NCI-H510A (cell line): ENCODE data around the gene MYL6.
A peak's percentile ranks its signal among the peaks of the same experiment; 100 is the strongest.
"Not testable (repeated sequence)": the region's sequence is repeated elsewhere in the genome, so short reads cannot be mapped to it uniquely, and the experiment has no call there.

Experiments used
- DNase-seq: peaks from one replicate; lab custom pipeline; 2025; lab: John Stamatoyannopoulos, UW

The MYL6 gene

DNA sequence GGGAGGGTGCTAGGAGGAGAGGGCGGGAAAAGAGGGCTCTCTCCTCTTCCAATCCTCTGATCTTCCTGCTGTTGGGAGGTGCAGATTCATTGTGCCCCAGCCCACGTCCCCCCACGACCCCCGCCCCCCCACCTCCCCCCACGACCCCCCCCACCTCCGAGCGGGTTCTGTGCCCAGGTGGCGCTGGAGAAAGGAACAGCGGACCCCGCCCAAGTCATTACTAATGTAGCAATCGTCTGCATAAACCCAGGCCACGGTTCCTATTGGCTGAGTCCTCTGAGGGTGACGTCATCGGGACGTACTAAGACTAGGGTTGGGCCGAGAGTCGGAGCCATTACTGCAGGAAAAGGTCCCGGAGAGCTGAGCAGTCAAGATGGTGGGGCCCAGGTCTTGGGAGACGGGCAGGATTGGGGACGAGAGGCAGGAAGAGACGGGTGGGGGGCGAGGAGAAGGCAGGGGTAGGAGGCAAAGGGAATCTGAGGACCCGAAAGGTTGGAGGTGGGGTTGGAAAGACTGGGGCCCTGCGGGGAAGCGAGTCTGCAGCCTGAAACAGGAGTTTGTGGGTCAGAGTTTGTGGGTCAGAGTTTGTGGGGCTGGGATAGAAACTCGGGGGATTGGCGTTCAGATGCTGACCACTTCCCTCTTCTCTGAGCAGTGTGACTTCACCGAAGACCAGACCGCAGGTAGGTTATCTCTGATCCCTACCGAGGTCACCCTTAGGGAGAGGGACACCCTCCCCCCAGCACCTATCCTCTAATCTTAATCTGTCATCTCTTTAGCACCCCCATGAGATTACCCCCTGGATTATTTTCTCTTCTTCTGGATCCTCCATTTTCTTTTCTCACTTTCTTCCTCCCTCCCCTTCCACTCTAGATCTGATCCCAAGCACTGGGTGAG lies at the start of gene MYL6:
MYL6 (plus strand) TSS at position 331 of the 897 bp plus-strand sequence; CDS start at position 374, 43 bp downstream.
- DNase-seq, result peak; percentile 97

DNA sequence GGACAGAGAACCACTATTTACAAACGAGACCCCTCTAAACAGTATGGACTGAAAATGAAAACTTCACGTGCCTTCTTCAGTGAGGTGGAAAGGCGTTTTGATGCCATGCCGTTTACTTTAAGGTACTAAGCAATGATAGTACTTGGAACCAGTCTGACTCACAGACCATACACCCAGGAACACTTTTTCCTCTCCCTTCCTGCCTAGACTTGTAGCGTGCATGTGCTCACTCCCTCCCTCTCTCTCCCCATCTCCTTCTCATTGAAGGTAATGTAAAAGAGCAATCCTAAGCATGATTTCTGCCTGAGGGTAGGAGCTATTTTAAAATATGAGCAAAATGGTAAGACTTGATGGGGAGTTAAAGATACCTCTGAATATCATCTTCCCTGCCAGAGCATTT lies 47.6 kb upstream of the MYL6 start:
- no peak for DNase-seq

DNA sequence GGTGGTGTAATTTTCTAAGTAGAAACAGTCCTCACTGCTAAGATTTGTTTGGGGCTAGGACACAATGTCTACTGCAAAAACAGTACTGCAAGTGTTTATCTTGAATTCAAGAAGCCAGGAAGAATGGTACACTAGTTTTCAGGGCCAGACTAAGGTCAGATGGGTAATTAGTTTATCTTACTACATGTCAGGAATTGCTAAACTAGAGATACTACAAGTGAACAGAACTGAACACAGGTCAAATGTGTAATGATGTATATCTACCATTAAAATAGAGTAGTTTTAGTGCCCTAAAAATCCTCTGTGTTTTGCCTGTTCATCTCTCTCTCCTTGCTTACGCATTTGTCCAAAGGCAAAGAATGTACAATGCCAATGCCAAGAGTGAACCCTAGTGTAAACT lies 44.1 kb upstream of the MYL6 start:
- no peak for DNase-seq

GRCh38 chr12:56115329-56115728 lies 42.8 kb upstream of the MYL6 start:
- DNase-seq, result no peak

GRCh38 chr12:56116267-56117081 lies 41.7 kb upstream of the MYL6 start, which contains the start of gene RPL41:
RPL41 (plus strand) TSS chr12:56116633.
- peak; percentile 80 for DNase-seq

- not testable (repeated sequence) for DNase-seq
Observed at GRCh38 chr12:56117082-56117706, 41.0 kb upstream of the MYL6 start.

- peak; percentile 98 for DNase-seq
Observed at GRCh38 chr12:56117778-56118687, 40.1 kb upstream of the MYL6 start, which contains the start of gene ZC3H10. ZC3H10 (plus strand) TSS chr12:56118266; CDS start chr12:56120563, 2,297 bp downstream.

DNA sequence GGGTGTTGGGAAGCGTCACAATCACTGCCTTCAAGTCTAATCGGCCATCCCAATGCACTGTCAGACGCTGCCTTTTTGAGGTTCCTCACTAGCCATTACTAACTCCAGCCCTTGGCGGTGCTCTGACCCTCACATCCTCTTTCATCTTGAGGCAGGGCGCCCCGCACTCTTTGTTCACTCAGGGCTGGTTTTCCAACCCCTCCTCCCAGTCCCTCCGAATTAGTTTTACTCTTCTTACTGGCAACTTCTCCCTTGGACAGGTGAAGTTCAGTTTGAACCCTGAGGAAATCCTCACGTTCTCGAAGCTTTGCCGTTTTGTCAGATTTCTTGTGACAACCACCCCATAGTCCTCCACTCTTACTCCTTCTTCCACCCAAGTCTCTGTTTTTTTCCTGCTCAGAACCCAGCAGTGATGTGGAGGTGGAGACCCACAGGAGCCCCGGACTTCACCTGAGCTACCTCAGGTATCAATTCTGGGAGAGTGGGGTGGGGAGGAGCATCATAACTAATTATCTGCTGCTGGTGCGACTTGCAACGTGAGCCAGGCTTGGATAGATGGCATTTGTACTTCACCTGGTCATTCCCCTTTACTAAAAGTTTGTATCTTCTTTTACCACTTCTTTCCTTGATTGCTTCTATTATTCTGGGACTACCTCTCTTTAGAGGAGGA lies 39.3 kb upstream of the MYL6 start:
- DNase-seq, result no peak

DNA sequence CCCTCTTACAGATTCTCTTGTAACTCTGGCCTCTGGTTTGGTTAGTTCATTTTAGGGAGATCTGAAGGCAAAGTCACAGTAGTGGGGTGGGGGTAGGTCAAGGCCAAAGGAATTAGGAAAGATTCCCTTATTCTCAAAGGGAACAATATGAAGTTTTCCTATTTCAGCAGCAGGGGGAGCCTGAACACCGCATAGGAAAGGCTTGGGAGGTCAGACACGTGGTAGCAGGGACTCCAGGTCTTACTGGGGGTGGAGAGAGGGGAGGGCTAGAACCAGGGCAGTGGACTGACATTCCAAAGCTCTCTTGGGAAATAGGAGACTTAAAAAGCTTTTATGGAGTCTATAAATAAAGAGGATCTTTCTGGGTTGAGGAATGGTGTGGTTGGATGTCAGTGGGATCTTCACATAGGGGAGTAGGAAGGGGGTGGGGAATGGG lies 38.8 kb upstream of the MYL6 start:
- peak; percentile 57 for DNase-seq

DNA sequence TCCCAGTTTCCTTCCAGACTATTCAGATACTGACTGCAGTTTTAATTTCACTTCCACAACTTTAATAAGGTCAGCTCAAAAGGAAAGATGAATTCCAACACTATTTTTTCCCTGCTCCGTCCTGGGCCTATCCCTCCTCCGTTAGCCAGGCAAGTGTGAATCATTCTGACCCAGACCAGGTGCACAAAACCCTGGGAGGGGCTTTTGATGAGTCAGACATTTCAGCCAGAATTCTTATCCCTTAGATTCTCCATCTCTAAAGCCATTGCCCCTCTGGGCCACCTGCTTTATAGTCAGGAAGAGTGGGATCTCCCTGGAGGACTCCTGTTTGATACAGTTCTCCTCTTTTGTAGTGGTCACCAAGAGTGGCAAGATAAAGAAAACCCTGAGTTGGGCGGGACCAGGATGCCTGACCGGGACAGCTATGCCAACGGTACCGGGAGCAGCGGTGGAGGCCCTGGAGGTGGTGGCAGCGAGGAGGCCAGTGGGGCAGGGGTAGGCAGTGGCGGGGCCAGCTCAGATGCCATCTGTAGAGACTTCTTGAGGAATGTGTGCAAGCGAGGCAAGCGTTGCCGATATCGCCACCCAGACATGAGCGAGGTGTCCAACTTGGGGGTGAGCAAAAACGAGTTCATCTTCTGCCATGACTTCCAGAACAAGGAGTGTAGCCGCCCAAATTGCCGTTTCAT lies 37.9 kb upstream of the MYL6 start:
- no peak for DNase-seq

GRCh38 chr12:56121204-56121870 lies 36.8 kb upstream of the MYL6 start:
- DNase-seq, result no peak

DNA sequence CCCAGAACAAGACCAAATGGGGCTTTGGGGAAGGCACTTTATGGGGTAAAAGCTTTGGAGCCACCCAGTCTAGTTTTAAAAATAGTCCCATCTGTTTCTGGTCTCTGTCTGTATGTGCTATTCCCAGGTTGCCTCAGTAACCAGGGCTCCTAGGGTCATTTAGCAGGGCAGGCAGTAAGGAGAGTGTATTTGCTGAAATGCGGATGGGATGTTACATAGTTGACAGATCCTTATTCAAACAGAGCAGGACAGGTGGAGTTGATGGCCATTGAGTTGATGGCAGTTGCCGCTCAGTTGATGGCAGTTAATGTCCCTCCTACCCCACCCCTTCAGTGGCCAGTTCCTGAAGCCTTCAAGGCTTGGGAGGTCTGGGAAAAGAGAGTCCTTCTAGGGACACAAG lies 35.5 kb upstream of the MYL6 start:
- DNase-seq, result peak; percentile 21

DNA sequence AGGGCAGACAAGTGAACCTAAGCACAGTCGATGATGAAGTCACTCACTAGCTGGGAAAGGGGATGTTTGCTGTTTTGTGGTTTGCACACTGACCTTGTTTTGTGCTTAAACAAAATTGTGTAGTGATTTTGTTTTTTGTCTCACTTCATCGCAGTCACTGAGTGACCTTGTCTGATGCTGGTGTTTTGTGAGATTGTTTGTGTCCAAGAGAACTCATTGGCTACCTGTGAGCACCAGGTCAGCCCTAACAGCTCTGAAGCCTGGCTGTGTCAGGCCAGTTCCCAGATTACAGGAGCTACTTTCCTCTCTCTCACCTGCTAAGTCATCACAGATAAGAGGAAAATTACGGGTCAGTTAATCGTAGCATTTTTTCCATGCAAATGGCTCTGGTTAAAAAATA lies 34.0 kb upstream of the MYL6 start:
- DNase-seq, result no peak

DNA sequence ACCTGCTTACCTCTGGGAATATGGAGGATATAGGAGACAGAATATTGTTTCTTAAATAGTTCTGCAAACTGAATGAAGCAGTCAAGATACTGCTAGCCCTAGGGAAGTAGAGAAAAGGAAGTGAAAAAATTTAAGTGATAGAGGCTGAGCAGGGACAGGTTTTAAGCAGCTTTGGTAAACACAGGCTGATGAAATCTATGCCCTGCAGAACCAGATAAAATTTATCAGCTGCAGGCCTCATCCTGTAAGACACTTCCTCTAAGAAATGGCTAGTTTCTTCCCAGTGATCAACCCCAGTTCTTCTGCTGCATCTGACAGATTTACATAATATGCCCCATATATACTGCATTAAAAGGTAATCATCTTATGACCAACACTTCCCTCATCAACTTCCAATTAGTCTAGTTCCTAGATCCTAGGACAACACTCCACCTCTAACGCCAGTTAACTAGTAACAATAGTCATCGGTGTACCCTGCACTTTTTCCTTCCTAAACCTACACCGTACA lies 31.4 kb upstream of the MYL6 start:
- DNase-seq, result no peak

DNA sequence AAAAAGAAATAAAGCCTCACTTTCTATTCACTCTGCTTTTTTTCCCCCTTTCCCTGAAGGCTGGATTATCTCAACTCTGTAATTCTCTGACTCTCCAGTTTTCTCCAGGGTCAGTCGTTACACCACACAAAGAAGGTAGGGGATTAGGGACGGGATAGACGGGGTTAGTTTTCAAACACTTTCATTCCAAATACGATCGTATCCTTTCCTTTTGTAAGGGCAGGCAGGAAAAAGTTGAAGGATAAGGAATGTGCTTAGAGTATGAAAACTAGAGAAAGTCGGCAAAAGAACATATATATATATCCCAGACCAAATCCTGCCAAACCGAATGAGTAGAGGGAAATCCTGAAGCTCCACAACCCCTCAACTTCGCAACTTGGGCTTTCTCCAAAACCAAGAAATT lies 30.7 kb upstream of the MYL6 start:
- no peak for DNase-seq

DNA sequence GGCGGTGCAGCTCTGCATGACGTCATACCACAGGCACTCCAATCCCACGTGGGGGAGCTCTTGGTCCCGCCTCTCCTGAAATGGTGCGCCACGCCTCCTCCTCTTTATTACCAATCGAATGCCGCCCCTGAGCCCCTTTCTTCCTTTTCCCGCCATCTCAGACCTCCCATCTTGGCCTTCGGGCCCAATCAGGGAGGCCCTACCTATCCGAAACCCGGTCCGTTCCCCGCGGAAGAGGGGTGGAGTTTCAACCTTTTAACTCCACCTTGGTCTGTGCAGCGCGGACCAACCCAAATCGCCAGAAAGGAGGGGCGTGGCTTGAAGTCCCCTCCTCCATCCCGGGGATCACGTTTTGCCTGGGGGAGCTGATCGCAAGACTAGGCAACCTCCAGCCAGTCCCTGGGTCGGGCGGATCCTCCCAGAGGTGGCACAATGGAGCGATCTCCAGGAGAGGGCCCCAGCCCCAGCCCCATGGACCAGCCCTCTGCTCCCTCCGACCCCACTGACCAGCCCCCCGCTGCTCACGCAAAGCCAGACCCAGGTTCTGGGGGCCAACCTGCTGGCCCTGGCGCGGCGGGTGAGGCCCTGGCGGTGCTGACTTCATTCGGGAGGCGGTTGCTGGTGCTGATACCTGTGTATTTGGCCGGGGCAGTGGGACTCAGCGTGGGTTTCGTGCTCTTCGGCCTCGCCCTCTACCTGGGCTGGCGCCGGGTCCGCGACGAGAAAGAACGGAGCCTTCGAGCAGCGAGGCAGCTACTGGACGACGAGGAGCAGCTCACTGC lies 30.1 kb upstream of the MYL6 start, which contains the start of gene ESYT1:
ESYT1 (plus strand) TSS at position 380 of the 782 bp plus-strand sequence; CDS start at position 433, 53 bp downstream.
- peak; percentile 99 for DNase-seq

DNA sequence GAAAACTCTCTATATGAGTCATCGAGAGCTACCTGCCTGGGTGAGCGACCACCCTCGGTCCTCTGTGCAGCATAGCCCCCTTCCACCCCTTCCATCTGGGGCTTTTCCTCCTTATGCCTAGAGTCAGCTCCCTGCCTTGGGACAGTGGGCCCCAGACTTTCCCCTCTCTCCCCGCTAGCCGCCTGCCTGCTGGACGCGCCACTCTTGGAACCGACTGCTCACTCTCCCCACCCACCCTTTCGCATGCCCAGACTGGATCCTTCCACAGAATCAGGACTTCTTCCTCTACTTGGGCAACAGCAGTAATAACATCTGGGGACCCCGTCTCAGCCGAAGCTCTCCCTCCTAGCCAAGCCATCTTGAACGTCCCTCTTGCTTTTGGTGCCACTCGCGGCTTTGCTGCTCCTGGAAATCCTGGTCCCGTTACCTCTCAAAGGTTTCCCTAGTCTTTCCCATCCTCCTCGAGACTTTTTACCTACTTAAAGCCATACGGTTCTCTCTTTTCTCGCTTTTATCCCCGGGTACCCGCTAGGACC lies 29.4 kb upstream of the MYL6 start:
- no peak for DNase-seq
